Left lung (tissue), 10 donors: ENCODE measurements around the gene HS3ST6. TPM values are rescaled to one million over a fixed set of nuclear protein-coding genes. Genes with fewer than 3 reads are reported as not detected.
A peak's percentile ranks its signal among the peaks of the same experiment; 100 is the strongest.
"Not testable (repeated sequence)": the region's sequence is repeated elsewhere in the genome, so short reads cannot be mapped to it uniquely, and the experiment has no call there.

Experiments
- ATAC-seq: fragments of 200-7000 bp; cut with Tn5 transposase; one replicate; pipeline ENCODE4 v1.9.1; 2020; ENCODE audit warnings: moderate library complexity
- DNase-seq, 4 donors: peaks; one replicate each; pipeline ENCODE4 v3.0.0-alpha.2; 2013 to 2020
- H3K27ac ChIP-seq, 2 donors: fragments of 200-600 bp; sonication (generic) in 1 of 2; one replicate each; pipeline versions ENCODE4 v1.5.0 to v1.8.0; 2020 to 2021
- H3K27me3 ChIP-seq, 2 donors: fragments of 200-600 bp; sonication (generic) in 1 of 2; one replicate each; pipeline versions ENCODE4 v1.5.0 to v1.8.0; 2020 to 2021
- H3K36me3 ChIP-seq, 2 donors: fragments of 200-600 bp; sonication (generic) in 1 of 2; one replicate each; pipeline versions ENCODE4 v1.5.0 to v1.8.0; 2020 to 2021
- H3K4me1 ChIP-seq, 2 donors: fragments of 200-600 bp; one replicate each; pipeline ENCODE4 v1.8.0; 2021
- H3K4me3 ChIP-seq, 2 donors: fragments of 200-600 bp; sonication (generic) in 1 of 2; one replicate each; pipeline versions ENCODE4 v1.5.0 to v1.8.0; 2020 to 2021; ENCODE audit warnings: mild to moderate bottlenecking in 1 of 2
- H3K9me3 ChIP-seq, 2 donors: fragments of 200-600 bp; sonication (generic) in 1 of 2; one replicate each; pipeline versions ENCODE4 v1.5.0 to v1.8.0; 2020 to 2021
- intact Hi-C, 2 donors: fragments of 100-400 bp; cut with DNase I; formaldehyde crosslinking; loops; one replicate each; pipeline versions ENCODE4 v1.11.2 to v1.14.2; 2022
- polyA plus RNA-seq, 6 donors: library from polyadenylated mRNA; unstranded; fragments of 120-200 nt; gene quantifications; one replicate each; pipeline ENCODE4 v1.2.1, GENCODE V29; 2013; ENCODE audit not compliant: insufficient read length in 6 of 6
- total RNA-seq, 2 donors: library from RNA; stranded (reverse); fragmentation: NEBNext Ultra II Directional; extraction: Animal tissue kit (Norgen Biotek cat#: 25700); gene quantifications; one replicate each; pipeline ENCODE4 v1.2.1, GENCODE V29; 2021
- TF ChIP-seq, protein P1 (sequence below), 2 donors: fragments of 200-600 bp; sonication (generic) in 1 of 2; IDR thresholded peaks; one replicate each; pipeline versions ENCODE4 v1.5.0 to v1.8.0; 2021; ENCODE audit warnings: antibody characterized with exemption in 2 of 2
- donor health status: DM: no; HTN: yes; CAD: no.
- donor health status: DM: no; HTN: no; CAD: no.

HS3ST6 gene
- total and polyA plus RNA-seq, 8 donors, result 0.13 to 1.4 (median 0.18) TPM; not detected in 4

- no peak for DNase-seq
- Histone ChIP-seq H3K27ac (no peak overlapping the region), H3K4me1 (peaks cover 0 to 18% of the 10 kb centered on the region in 2 donors), H3K36me3 (no peaks in the 10 kb centered on the region), H3K4me3 (no peak overlapping the region), H3K27me3 (peaks cover 65 to 89% of the 10 kb centered on the region in 2 donors), H3K9me3 (no peaks in the 10 kb centered on the region)
- intact Hi-C loops, result no loop called here
- TF ChIP-seq, protein P1, sequence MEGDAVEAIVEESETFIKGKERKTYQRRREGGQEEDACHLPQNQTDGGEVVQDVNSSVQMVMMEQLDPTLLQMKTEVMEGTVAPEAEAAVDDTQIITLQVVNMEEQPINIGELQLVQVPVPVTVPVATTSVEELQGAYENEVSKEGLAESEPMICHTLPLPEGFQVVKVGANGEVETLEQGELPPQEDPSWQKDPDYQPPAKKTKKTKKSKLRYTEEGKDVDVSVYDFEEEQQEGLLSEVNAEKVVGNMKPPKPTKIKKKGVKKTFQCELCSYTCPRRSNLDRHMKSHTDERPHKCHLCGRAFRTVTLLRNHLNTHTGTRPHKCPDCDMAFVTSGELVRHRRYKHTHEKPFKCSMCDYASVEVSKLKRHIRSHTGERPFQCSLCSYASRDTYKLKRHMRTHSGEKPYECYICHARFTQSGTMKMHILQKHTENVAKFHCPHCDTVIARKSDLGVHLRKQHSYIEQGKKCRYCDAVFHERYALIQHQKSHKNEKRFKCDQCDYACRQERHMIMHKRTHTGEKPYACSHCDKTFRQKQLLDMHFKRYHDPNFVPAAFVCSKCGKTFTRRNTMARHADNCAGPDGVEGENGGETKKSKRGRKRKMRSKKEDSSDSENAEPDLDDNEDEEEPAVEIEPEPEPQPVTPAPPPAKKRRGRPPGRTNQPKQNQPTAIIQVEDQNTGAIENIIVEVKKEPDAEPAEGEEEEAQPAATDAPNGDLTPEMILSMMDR (IDR thresholded peaks at IDR 0.05), result no peak
- peak; percentile 45 for ATAC-seq
Observed at GRCh38 chr16:1920727-1921171, 2.5 kb upstream of the HS3ST6 start.

DNA sequence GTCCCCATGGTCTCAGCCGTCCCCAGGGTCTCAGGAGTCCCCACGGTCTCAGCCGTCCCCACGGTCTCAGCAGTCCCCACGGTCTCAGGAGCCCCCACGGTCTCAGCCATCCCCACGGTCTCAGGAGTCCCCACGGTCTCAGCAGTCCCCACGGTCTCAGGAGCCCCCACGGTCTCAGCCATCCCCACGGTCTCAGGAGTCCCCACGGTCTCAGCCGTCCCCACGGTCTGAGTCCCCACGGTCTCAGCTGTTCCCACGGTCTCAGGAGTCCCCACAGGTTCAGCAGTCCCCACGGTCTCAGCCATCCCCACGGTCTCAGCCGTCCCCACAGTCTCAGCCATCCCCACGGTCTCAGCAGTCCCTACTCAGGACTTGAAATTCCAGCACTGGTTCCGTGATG, 1.9 kb upstream of the HS3ST6 start:
- DNase-seq, H3K36me3 ChIP-seq, ATAC-seq, intact Hi-C loops, H3K27ac ChIP-seq, H3K9me3 ChIP-seq, H3K4me3 ChIP-seq: not testable (repeated sequence)
- peaks cover 67 to 95% of the 10 kb centered on the region in 2 donors for H3K27me3 ChIP-seq
- peaks cover 0 to 18% of the 10 kb centered on the region in 2 donors for H3K4me1 ChIP-seq

GRCh38 chr16:1919327-1919998, 1.2 kb upstream of the HS3ST6 start:
- Histone ChIP-seq H3K4me1 (peaks cover 0 to 18% of the 10 kb centered on the region in 2 donors), H3K4me3 (no peak overlapping the region), H3K9me3 (no peaks in the 10 kb centered on the region), H3K36me3 (no peaks in the 10 kb centered on the region), H3K27me3 (peaks cover 67 to 97% of the 10 kb centered on the region in 2 donors), H3K27ac (no peak overlapping the region)
- TF ChIP-seq, protein P1 (IDR thresholded peaks at IDR 0.05), result no peak
- no peak for DNase-seq
- no peak for ATAC-seq
- intact Hi-C loops, result no loop called here

DNA sequence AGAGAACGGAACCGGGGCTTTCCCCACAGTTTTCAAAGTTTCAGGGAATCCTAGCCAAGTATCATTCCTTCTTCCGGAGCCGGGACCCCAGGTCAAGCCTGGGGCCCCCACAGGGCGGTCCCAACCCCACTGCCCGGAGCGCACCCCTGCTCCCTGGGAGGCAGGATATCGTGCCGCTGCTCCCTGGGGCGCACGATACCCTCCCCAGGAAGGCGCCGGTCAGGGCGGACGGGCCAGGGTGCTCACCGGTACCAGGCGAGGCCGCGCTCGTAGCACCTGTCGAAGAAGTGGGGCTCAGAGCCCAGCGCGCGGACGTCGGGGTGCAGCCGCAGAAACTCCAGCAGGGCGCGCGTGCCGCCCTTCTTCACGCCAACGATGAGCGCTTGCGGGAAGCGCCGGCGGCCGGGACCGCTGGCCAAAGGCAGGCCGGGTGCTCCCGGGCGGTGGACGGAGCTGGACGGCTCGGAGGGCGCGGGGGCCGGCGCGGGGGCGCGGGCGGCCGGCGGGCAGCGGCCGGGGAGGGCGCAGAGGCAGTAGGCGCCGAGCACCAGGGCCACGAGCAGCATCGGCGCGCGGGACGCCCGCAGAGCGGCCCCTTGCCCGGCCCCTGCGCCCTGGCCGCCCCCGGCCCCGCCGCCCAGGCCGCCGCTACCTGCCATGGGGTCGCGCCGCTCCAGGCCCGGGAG, 407 bp downstream of the HS3ST6 start:
- ATAC-seq (no peak), DNase-seq (no peak)
- Histone ChIP-seq H3K27me3 (peaks cover 56 to 97% of the 10 kb centered on the region in 2 donors), H3K4me1 (peaks cover 0 to 9% of the 10 kb centered on the region in 2 donors), H3K36me3 (no peaks in the 10 kb centered on the region), H3K9me3 (no peaks in the 10 kb centered on the region), H3K27ac (no peak overlapping the region), H3K4me3 (no peak overlapping the region)
- TF ChIP-seq, protein P1 (IDR thresholded peaks at IDR 0.05), result no peak
- intact Hi-C loops, result no loop called here

DNA sequence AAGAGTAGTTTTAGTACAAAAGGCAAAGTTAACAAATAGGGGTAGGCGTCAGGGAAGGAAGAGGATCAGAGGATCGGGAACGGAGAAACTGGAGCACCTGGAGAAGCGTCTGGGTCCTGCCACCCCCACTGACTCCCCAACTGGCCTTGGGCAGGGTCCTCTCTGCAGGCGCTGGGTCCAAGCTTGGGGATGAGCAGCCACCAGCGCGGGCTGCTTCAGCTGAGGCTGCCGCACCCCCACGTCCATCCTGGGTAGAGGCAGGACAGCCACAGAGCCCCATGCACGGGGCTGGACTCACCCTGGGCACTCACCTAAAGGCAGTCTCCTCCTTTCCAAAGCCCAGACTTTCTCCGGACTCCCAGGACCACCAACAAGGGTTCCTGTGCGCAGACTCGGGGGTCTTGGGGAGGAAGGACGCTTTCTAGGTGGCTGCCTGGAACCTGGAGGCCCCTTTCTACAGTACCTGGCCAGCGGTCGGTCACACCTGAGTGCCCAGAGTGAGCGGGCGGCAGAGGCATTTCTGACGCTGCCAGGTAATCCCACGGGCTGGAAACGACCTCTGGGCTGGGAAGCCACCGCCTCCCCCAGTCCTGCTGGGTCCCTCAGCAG, 1.1 kb downstream of the HS3ST6 start:
- Histone ChIP-seq H3K36me3 (no peaks in the 10 kb centered on the region), H3K27me3 (peaks cover 55 to 92% of the 10 kb centered on the region in 2 donors), H3K4me1 (peaks cover 0 to 9% of the 10 kb centered on the region in 2 donors), H3K4me3 (no peak overlapping the region), H3K9me3 (no peaks in the 10 kb centered on the region), H3K27ac (no peak overlapping the region)
- intact Hi-C loops, result no loop called here
- TF ChIP-seq, protein P1 (IDR thresholded peaks at IDR 0.05), result no peak
- no peak for ATAC-seq
- DNase-seq, result no peak
